ENCODE data around the gene ZNF507. TPM values are rescaled to one million over a fixed set of nuclear protein-coding genes. Genes with fewer than 3 reads are reported as not detected.

ZNF507 gene
- total RNA-seq, 1 experiment from 2014 or later = 31.1 TPM

DNA sequence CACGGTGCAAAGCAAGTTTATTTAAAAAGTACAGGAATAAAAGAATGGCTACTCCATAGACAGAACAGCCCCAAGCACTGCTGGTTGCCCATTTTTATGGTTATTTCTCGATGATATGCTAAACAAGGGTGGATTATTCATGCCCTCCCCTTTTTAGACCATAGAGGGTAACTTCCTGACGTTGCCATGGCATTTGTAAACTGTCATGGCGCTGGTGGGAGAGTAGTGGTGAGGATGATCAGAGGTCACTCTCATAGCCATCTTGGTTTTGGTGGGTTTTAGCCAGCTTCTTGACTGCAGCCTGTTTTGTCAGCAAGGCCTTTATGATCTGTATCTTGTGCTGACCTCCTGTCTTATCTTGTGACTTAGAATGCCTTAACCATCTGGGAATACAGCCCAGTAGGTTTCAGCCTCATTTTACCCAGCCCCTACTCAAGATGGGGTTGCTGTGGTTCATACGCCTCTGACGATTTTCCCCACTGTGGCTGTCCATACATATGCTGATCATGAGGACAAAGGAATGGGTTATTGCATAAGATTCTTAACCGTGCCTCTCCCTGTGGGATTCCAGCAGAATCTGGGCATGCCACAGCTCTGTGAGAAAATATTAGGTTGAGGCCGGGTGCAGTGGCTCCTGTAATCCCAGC lies 36.9 kb upstream of the ZNF507 start:
- no peak overlapping the region for H3K56ac ChIP-seq (ENCODE audit: insufficient read length, low read depth, low read length)
- no peak for DNase-seq
- no peaks in the 10 kb centered on the region for H4K20me1 ChIP-seq (ENCODE audit: control insufficient read depth, insufficient read depth, insufficient read length)

More for the DNA sequence above, 36.9 kb upstream of the ZNF507 start:
- Mint-ChIP-seq H3K27ac (peak overlapping the region; percentile 88 to 97 (median 89)), H3K4me3 (no peak overlapping the region), H3K27me3 (ENCODE audit: low read depth) (peaks cover 1% of the 10 kb centered on the region; the same call in 1 of the 2 replicates), H3K36me3 (ENCODE audit: insufficient read depth in 1 of 3, low read depth in 3 of 3) (no peaks in the 10 kb centered on the region; a peak in 2 of 7 replicates), H3K4me1 (peaks cover 27 to 31% of the 10 kb centered on the region in 2 experiments), H3K9me3 (peaks cover under 1% of the 10 kb centered on the region in 2 experiments; a peak in 3 of 5 replicates)
- no peak overlapping the region for H2BK12ac ChIP-seq (ENCODE audit: insufficient read length, low read depth, low read length)
- H3K23ac ChIP-seq (ENCODE audit: insufficient read length, low read depth, low read length) = no peak overlapping the region
- no peak overlapping the region for H3K27ac ChIP-seq (ENCODE audit: insufficient read length, low read depth, low read length)
- no peaks in the 10 kb centered on the region for H3K9me3 ChIP-seq (ENCODE audit: control insufficient read depth, low read depth, low read length)
- peak overlapping the region; percentile 82 for H3K18ac ChIP-seq (ENCODE audit: insufficient read length, low read depth, low read length)
- H3K4ac ChIP-seq (ENCODE audit: low read depth, low read length) = no peak overlapping the region
- H4K91ac ChIP-seq (ENCODE audit: insufficient read length, low read depth, low read length) = no peak overlapping the region
- no peak overlapping the region for H2AFZ ChIP-seq (ENCODE audit: low read length)
- H3K14ac ChIP-seq (ENCODE audit: insufficient read depth, low read length) = no peak overlapping the region; the same call in 1 of the 2 replicates
- H3K79me2 ChIP-seq (ENCODE audit: insufficient read depth, low read length) = no peaks in the 10 kb centered on the region
- TF ChIP-seq, protein P1, sequence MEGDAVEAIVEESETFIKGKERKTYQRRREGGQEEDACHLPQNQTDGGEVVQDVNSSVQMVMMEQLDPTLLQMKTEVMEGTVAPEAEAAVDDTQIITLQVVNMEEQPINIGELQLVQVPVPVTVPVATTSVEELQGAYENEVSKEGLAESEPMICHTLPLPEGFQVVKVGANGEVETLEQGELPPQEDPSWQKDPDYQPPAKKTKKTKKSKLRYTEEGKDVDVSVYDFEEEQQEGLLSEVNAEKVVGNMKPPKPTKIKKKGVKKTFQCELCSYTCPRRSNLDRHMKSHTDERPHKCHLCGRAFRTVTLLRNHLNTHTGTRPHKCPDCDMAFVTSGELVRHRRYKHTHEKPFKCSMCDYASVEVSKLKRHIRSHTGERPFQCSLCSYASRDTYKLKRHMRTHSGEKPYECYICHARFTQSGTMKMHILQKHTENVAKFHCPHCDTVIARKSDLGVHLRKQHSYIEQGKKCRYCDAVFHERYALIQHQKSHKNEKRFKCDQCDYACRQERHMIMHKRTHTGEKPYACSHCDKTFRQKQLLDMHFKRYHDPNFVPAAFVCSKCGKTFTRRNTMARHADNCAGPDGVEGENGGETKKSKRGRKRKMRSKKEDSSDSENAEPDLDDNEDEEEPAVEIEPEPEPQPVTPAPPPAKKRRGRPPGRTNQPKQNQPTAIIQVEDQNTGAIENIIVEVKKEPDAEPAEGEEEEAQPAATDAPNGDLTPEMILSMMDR (conservative IDR thresholded peaks at IDR 0.05) = no peak
- no CpG with 5 or more reads among the region's 8 CpGs for WGBS (ENCODE audit: extremely low coverage, insufficient read length, low lambda C conversion rate)
- no peaks in the 10 kb centered on the region for H3K79me1 ChIP-seq (ENCODE audit: insufficient read depth, low read depth, low read length, poor library complexity, severe bottlenecking)
- no peaks in the 10 kb centered on the region for H3K27me3 ChIP-seq (ENCODE audit: insufficient read depth, low read length)
- no peak overlapping the region for H2BK120ac ChIP-seq (ENCODE audit: low read depth, low read length, poor library complexity, severe bottlenecking)
- H2BK15ac ChIP-seq (ENCODE audit: low read depth, low read length) = no peak overlapping the region
- peaks cover 3% of the 10 kb centered on the region; the same call in 1 of the 2 replicates for H3K4me1 ChIP-seq (ENCODE audit: insufficient read depth, low read length)
- no peak overlapping the region for H3K4me2 ChIP-seq (ENCODE audit: insufficient read depth, insufficient read length, low read length)
- no peak overlapping the region for H3K9ac ChIP-seq (ENCODE audit: extremely low read depth, insufficient read length, low read length)
- H4K8ac ChIP-seq (replicated peaks; ENCODE audit: insufficient read length, low read depth, low read length) = no peak overlapping the region
- no peak overlapping the region for H2BK5ac ChIP-seq (ENCODE audit: insufficient read length, low read length)
- no peak overlapping the region for H4K5ac ChIP-seq (ENCODE audit: insufficient read length, low read depth, low read length)
- H2BK20ac ChIP-seq (ENCODE audit: low read depth, low read length, poor library complexity, severe bottlenecking) = no peak overlapping the region
- no peak overlapping the region for H3T11ph ChIP-seq (ENCODE audit: low read length)
- H2AK5ac ChIP-seq (ENCODE audit: insufficient read length, low read length) = no peak overlapping the region
- H3K23me2 ChIP-seq (ENCODE audit: insufficient read length, low read depth, low read length, poor library complexity, severe bottlenecking) = no peaks in the 10 kb centered on the region

Measured in H9 (cell line).